K562 (cell line): Measurements from ENCODE around the gene ROMO1. TPM values are rescaled to one million over a fixed set of nuclear protein-coding genes. Genes with fewer than 3 reads are reported as not detected.

Experiments used
- ARID1B ChIP-seq: fragments of 450-650 bp; IDR thresholded peaks from 2 replicates; pipeline ENCODE4 v1.6.1; 2016; ENCODE audit warnings: antibody characterized with exemption, mild to moderate bottlenecking, inconsistent platforms
- CSDE1 ChIP-seq, 2 experiments: fragments of 450-650 bp; IDR thresholded peaks; 2 replicates each; pipeline ENCODE4 v1.6.1; 2016; ENCODE audit warnings: mild to moderate bottlenecking in 1 of 2
- ETS2 ChIP-seq: IDR thresholded peaks from 2 replicates; pipeline ENCODE4 v1.6.1; 2016; ENCODE audit warnings: borderline replicate concordance, missing genetic modification characterization, mild to moderate bottlenecking, moderate library complexity, missing compliant biosample characterization; ENCODE audit not compliant: poor library complexity, severe bottlenecking
- FOXP4 ChIP-seq: sonication (generic); formaldehyde crosslinking; IDR thresholded peaks from 2 replicates; pipeline ENCODE4 v1.8.0; 2022; ENCODE audit warnings: mild to moderate bottlenecking, missing genetic modification reagents, borderline replicate concordance
- HNRNPK ChIP-seq: fragments of 200-400 bp; formaldehyde crosslinking; IDR thresholded peaks from one replicate; pipeline ENCODE4 v1.6.1; 2018; ENCODE audit warnings: mild to moderate bottlenecking, low read depth, low read length; ENCODE audit not compliant: poor library complexity, severe bottlenecking
- MLLT1 ChIP-seq, 2 experiments: fragments of 450-650 bp; IDR thresholded peaks; 2 replicates each; pipeline ENCODE4 v1.6.1; 2016
- PHB2 ChIP-seq: fragments of 450-650 bp; IDR thresholded peaks from 2 replicates; pipeline ENCODE4 v1.6.1; 2017; ENCODE audit warnings: low read depth
- STAT5B ChIP-seq: fragments of 250-450 bp; sonication (Bioruptor Pico); IDR thresholded peaks from 2 replicates; pipeline ENCODE4 v1.8.0; 2021; ENCODE audit warnings: mild to moderate bottlenecking, inconsistent platforms
- polyA plus RNA-seq, 8 experiments: library from polyadenylated mRNA; depleted of rRNA in 4 of 8; stranded (reverse) in 5 of 8; unstranded in 3 of 8; fragments of >200 nt; fragmentation: Nextera tagmentation in 2 of 8; fragmentation: Illumina TruSeq in 1 of 8; extraction: Ambion mirVana in 2 of 8; extraction: Trizol in 1 of 8; gene quantifications; 2 replicates each; pipeline versions ENCODE4 v1.2.1 to v1.2.3, GENCODE V29; 2011 to 2014; ENCODE audit warnings: inconsistent platforms in 1 of 8, missing spikeins in 1 of 8
- total RNA-seq, 7 experiments: library from RNA; depleted of rRNA in 6 of 7; stranded (reverse); fragments of >200 nt in 6 of 7; fragmentation: Illumina TruSeq in 2 of 7; extraction: Trizol in 2 of 7; gene quantifications; 2 replicates each; pipeline versions ENCODE4 v1.2.1 to v1.2.3, GENCODE V29; 2011 to 2021; ENCODE audit warnings: low replicate concordance in 1 of 7
- TF ChIP-seq, protein P1 (sequence below): fragments of 250-450 bp; sonication (Bioruptor Pico); IDR thresholded peaks from 2 replicates; pipeline ENCODE4 v1.4.0; 2020
- TF ChIP-seq, protein P2 (sequence below): fragments of 250-450 bp; sonication (Bioruptor Pico); IDR thresholded peaks from 2 replicates; pipeline ENCODE4 v1.9.0; 2021; ENCODE audit warnings: mild to moderate bottlenecking, inconsistent platforms
- TF ChIP-seq, protein P3 (sequence below): conservative IDR thresholded peaks from 2 replicates; pipeline ENCODE4 v1.6.1; 2011; ENCODE audit warnings: low read depth, mild to moderate bottlenecking, low read length; ENCODE audit not compliant: control insufficient read depth

ROMO1 gene
- total and polyA plus RNA-seq, 9 of the 15 experiments (the other 6 are each of a cell fraction or from before 2014, with no cell fraction given), result 31.8 to 741 (median 226) TPM

DNA sequence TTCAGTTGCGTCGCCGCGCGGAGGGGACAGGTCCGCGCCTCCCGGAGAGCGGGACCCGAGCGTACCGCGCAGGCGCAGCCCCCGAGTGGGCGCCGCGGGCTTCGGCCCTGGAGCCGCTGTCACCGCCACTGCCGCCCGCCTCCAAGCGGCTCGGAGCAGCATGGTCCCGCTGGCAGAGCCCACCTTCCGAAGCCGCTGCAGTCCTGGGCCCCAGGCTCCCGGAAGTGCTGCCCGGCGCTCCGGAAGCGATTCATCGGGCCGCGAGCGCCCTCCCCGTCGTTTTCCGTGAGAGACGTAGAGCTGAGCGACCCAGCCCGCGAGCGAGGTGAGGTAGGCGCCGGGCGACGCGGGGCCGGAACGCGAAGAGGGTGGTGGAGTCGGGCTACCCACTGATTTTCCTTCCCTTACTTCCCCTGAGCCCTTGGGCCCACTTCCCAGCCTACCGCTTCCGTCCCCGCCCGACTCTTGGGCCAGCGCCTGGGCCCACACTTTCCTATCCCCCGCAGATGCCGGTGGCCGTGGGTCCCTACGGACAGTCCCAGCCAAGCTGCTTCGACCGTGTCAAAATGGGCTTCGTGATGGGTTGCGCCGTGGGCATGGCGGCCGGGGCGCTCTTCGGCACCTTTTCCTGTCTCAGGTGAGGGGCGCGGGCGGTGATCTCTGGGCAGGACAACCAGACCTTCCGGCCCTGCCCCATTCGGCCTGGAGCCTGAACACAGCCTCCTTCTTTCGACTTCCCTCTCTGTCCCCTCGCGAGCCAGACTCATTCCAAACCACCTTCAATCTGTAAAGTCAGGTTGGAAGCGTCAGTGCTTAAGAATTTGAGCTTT, at the start of gene ROMO1, which contains the start of gene NFS1 (continued):
- TF ChIP-seq STAT5B (CRISPR knock-in tag) (no peak), MLLT1 (IDR thresholded peaks at IDR 0.05) (0 out of 4 replicates have a peak, but pooled peaks of 1 of the 2 experiments have one; percentile 29), PHB2 (no peak), ARID1B (0 out of 2 replicates have a peak, but pooled peaks have one; percentile 13), FOXP4 (CRISPR knock-in tag) (no peak), CSDE1 (IDR thresholded peaks at IDR 0.05) (0 out of 4 replicates have a peak, but pooled peaks of 1 of the 2 experiments have one; percentile 44), HNRNPK (no peak), ETS2 (tag) (no peak)
- TF ChIP-seq, protein P1, sequence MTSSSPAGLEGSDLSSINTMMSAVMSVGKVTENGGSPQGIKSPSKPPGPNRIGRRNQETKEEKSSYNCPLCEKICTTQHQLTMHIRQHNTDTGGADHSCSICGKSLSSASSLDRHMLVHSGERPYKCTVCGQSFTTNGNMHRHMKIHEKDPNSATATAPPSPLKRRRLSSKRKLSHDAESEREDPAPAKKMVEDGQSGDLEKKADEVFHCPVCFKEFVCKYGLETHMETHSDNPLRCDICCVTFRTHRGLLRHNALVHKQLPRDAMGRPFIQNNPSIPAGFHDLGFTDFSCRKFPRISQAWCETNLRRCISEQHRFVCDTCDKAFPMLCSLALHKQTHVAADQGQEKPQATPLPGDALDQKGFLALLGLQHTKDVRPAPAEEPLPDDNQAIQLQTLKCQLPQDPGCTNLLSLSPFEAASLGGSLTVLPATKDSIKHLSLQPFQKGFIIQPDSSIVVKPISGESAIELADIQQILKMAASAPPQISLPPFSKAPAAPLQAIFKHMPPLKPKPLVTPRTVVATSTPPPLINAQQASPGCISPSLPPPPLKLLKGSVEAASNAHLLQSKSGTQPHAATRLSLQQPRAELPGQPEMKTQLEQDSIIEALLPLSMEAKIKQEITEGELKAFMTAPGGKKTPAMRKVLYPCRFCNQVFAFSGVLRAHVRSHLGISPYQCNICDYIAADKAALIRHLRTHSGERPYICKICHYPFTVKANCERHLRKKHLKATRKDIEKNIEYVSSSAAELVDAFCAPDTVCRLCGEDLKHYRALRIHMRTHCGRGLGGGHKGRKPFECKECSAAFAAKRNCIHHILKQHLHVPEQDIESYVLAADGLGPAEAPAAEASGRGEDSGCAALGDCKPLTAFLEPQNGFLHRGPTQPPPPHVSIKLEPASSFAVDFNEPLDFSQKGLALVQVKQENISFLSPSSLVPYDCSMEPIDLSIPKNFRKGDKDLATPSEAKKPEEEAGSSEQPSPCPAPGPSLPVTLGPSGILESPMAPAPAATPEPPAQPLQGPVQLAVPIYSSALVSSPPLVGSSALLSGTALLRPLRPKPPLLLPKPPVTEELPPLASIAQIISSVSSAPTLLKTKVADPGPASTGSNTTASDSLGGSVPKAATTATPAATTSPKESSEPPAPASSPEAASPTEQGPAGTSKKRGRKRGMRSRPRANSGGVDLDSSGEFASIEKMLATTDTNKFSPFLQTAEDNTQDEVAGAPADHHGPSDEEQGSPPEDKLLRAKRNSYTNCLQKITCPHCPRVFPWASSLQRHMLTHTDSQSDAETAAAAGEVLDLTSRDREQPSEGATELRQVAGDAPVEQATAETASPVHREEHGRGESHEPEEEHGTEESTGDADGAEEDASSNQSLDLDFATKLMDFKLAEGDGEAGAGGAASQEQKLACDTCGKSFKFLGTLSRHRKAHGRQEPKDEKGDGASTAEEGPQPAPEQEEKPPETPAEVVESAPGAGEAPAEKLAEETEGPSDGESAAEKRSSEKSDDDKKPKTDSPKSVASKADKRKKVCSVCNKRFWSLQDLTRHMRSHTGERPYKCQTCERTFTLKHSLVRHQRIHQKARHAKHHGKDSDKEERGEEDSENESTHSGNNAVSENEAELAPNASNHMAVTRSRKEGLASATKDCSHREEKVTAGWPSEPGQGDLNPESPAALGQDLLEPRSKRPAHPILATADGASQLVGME (CRISPR knock-in tag), result no peak
- TF ChIP-seq, protein P2, sequence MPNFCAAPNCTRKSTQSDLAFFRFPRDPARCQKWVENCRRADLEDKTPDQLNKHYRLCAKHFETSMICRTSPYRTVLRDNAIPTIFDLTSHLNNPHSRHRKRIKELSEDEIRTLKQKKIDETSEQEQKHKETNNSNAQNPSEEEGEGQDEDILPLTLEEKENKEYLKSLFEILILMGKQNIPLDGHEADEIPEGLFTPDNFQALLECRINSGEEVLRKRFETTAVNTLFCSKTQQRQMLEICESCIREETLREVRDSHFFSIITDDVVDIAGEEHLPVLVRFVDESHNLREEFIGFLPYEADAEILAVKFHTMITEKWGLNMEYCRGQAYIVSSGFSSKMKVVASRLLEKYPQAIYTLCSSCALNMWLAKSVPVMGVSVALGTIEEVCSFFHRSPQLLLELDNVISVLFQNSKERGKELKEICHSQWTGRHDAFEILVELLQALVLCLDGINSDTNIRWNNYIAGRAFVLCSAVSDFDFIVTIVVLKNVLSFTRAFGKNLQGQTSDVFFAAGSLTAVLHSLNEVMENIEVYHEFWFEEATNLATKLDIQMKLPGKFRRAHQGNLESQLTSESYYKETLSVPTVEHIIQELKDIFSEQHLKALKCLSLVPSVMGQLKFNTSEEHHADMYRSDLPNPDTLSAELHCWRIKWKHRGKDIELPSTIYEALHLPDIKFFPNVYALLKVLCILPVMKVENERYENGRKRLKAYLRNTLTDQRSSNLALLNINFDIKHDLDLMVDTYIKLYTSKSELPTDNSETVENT (CRISPR knock-in tag), result no peak
- TF ChIP-seq, protein P3, sequence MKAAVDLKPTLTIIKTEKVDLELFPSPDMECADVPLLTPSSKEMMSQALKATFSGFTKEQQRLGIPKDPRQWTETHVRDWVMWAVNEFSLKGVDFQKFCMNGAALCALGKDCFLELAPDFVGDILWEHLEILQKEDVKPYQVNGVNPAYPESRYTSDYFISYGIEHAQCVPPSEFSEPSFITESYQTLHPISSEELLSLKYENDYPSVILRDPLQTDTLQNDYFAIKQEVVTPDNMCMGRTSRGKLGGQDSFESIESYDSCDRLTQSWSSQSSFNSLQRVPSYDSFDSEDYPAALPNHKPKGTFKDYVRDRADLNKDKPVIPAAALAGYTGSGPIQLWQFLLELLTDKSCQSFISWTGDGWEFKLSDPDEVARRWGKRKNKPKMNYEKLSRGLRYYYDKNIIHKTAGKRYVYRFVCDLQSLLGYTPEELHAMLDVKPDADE, result peak; percentile 87
